ENCODE measurements around the gene DHCR24. TPM values are rescaled to one million over a fixed set of nuclear protein-coding genes. Genes with fewer than 3 reads are reported as not detected.

Gene DHCR24
- total RNA-seq, 2 donors from 2014 or later, result 13.4 to 20.4 TPM

- TF ChIP-seq CTCF (IDR thresholded peaks at IDR 0.05), result no peak
- H3K27me3 ChIP-seq, result no peaks in the 10 kb centered on the region
- no peaks in the 10 kb centered on the region for H3K36me3 ChIP-seq
- no peak overlapping the region for H3K27ac ChIP-seq
- no peaks in the 10 kb centered on the region for H3K9me3 ChIP-seq
- H3K4me3 ChIP-seq, result no peak overlapping the region
- no peaks in the 10 kb centered on the region for H3K4me1 ChIP-seq
- DNase-seq (ENCODE audit: low spot score), result no peak
These were observed 37.6 kb downstream of the DHCR24 start for GRCh38 chr1:54849219-54850068.

- H3K27me3 ChIP-seq, result no peaks in the 10 kb centered on the region
- TF ChIP-seq CTCF (IDR thresholded peaks at IDR 0.05), result no peak
- no peaks in the 10 kb centered on the region for H3K4me1 ChIP-seq
- H3K36me3 ChIP-seq, result no peaks in the 10 kb centered on the region
- no peak overlapping the region for H3K27ac ChIP-seq
- DNase-seq (ENCODE audit: low spot score), result no peak
- no peaks in the 10 kb centered on the region for H3K9me3 ChIP-seq
- H3K4me3 ChIP-seq, result no peak overlapping the region
These were observed 38.7 kb downstream of the DHCR24 start for GRCh38 chr1:54848134-54848948.

- Histone ChIP-seq H3K4me1 (no peaks in the 10 kb centered on the region), H3K4me3 (no peak overlapping the region), H3K36me3 (no peaks in the 10 kb centered on the region), H3K9me3 (no peaks in the 10 kb centered on the region), H3K27me3 (no peaks in the 10 kb centered on the region), H3K27ac (no peak overlapping the region)
- no peak for DNase-seq (ENCODE audit: low spot score)
- TF ChIP-seq CTCF (IDR thresholded peaks at IDR 0.05), result no peak
These were observed 40.2 kb downstream of the DHCR24 start for GRCh38 chr1:54846716-54847284.

- Histone ChIP-seq H3K9me3 (no peaks in the 10 kb centered on the region), H3K27me3 (no peaks in the 10 kb centered on the region), H3K4me1 (no peaks in the 10 kb centered on the region), H3K4me3 (no peak overlapping the region), H3K36me3 (no peaks in the 10 kb centered on the region), H3K27ac (no peak overlapping the region)
- DNase-seq (ENCODE audit: low spot score), result no peak
- TF ChIP-seq CTCF (IDR thresholded peaks at IDR 0.05), result no peak
These were observed 40.7 kb downstream of the DHCR24 start for GRCh38 chr1:54846301-54846700.

- no peak overlapping the region for H3K27ac ChIP-seq
- no peak for DNase-seq (ENCODE audit: low spot score)
- H3K4me3 ChIP-seq, result no peak overlapping the region
- no peaks in the 10 kb centered on the region for H3K9me3 ChIP-seq
- H3K36me3 ChIP-seq, result no peaks in the 10 kb centered on the region
- no peaks in the 10 kb centered on the region for H3K4me1 ChIP-seq
- no peaks in the 10 kb centered on the region for H3K27me3 ChIP-seq
- TF ChIP-seq CTCF (IDR thresholded peaks at IDR 0.05), result no peak
These were observed 41.2 kb downstream of the DHCR24 start for GRCh38 chr1:54845772-54846171.

Measured in right atrium auricular region (tissue), 2 donors.